ENCODE data around the gene SAMD3.
"Not testable (repeated sequence)": the region's sequence is repeated elsewhere in the genome, so short reads cannot be mapped to it uniquely, and the experiment has no call there.

Gene SAMD3

GRCh38 chr6:130212215-130212874 lies 10.4 kb downstream of the SAMD3 start:
- Histone ChIP-seq H3K27ac (ENCODE audit: low read depth, low read length) (no peak overlapping the region), H2AFZ (ENCODE audit: low read length, unreplicated experiment) (no peak overlapping the region), H3K27me3 (ENCODE audit: insufficient read depth, low read length) (peaks cover 3% of the 10 kb centered on the region; the same call in 1 of the 2 replicates), H3K4me1 (ENCODE audit: control insufficient read depth, insufficient read depth, low read length, unreplicated experiment) (no peaks in the 10 kb centered on the region), H3K4me3 (ENCODE audit: low read depth, low read length) (no peak overlapping the region), H3K79me2 (ENCODE audit: control insufficient read depth, insufficient read depth, low read length, unreplicated experiment) (no peaks in the 10 kb centered on the region), H3K36me3 (ENCODE audit: insufficient read depth, low read length) (no peaks in the 10 kb centered on the region)

- Histone ChIP-seq H3K4me3 (ENCODE audit: low read depth, low read length) (no peak overlapping the region), H2AFZ (ENCODE audit: low read length, unreplicated experiment) (no peak overlapping the region), H3K4me1 (ENCODE audit: control insufficient read depth, insufficient read depth, low read length, unreplicated experiment) (no peaks in the 10 kb centered on the region)
Measured at GRCh38 chr6:130211691-130212090, 11.1 kb downstream of the SAMD3 start.

GRCh38 chr6:130207979-130208649 lies 14.6 kb downstream of the SAMD3 start:
- no peak overlapping the region for H3K4me3 ChIP-seq (ENCODE audit: low read depth, low read length)
- no peak overlapping the region for H2AFZ ChIP-seq (ENCODE audit: low read length, unreplicated experiment)
- no peaks in the 10 kb centered on the region for H3K27me3 ChIP-seq (ENCODE audit: insufficient read depth, low read length)
- H3K27ac ChIP-seq (ENCODE audit: low read depth, low read length), result no peak overlapping the region
- no peaks in the 10 kb centered on the region for H3K79me2 ChIP-seq (ENCODE audit: control insufficient read depth, insufficient read depth, low read length, unreplicated experiment)
- H3K36me3 ChIP-seq (ENCODE audit: insufficient read depth, low read length), result no peaks in the 10 kb centered on the region
- H3K4me1 ChIP-seq (ENCODE audit: control insufficient read depth, insufficient read depth, low read length, unreplicated experiment), result no peaks in the 10 kb centered on the region

More at GRCh38 chr6:130211691-130212090, 11.1 kb downstream of the SAMD3 start:
- no peak overlapping the region for H3K27ac ChIP-seq (ENCODE audit: low read depth, low read length)
- H3K79me2 ChIP-seq (ENCODE audit: control insufficient read depth, insufficient read depth, low read length, unreplicated experiment), result no peaks in the 10 kb centered on the region
- H3K27me3 ChIP-seq (ENCODE audit: insufficient read depth, low read length), result peaks cover 3% of the 10 kb centered on the region; the same call in 1 of the 2 replicates
- no peaks in the 10 kb centered on the region for H3K36me3 ChIP-seq (ENCODE audit: insufficient read depth, low read length)

- Histone ChIP-seq H3K27me3 (ENCODE audit: insufficient read depth, low read length) (no peaks in the 10 kb centered on the region), H3K36me3 (ENCODE audit: insufficient read depth, low read length) (no peaks in the 10 kb centered on the region), H3K79me2 (ENCODE audit: control insufficient read depth, insufficient read depth, low read length, unreplicated experiment) (no peaks in the 10 kb centered on the region), H3K27ac (ENCODE audit: low read depth, low read length) (no peak overlapping the region), H3K4me1 (ENCODE audit: control insufficient read depth, insufficient read depth, low read length, unreplicated experiment) (no peaks in the 10 kb centered on the region), H3K4me3 (ENCODE audit: low read depth, low read length) (no peak overlapping the region), H2AFZ (ENCODE audit: low read length, unreplicated experiment) (no peak overlapping the region)
Measured at GRCh38 chr6:130206479-130206878, 16.3 kb downstream of the SAMD3 start.

- Histone ChIP-seq H3K27ac (ENCODE audit: low read depth, low read length) (no peak overlapping the region), H2AFZ (ENCODE audit: low read length, unreplicated experiment) (no peak overlapping the region), H3K4me3 (ENCODE audit: low read depth, low read length) (no peak overlapping the region), H3K36me3 (ENCODE audit: insufficient read depth, low read length) (no peaks in the 10 kb centered on the region), H3K79me2 (ENCODE audit: control insufficient read depth, insufficient read depth, low read length, unreplicated experiment) (no peaks in the 10 kb centered on the region), H3K4me1 (ENCODE audit: control insufficient read depth, insufficient read depth, low read length, unreplicated experiment) (no peaks in the 10 kb centered on the region), H3K27me3 (ENCODE audit: insufficient read depth, low read length) (no peaks in the 10 kb centered on the region)
Measured at GRCh38 chr6:130204322-130204721, 18.4 kb downstream of the SAMD3 start.

GRCh38 chr6:130203370-130203769 lies 19.4 kb downstream of the SAMD3 start:
- Histone ChIP-seq H3K27ac (ENCODE audit: low read depth, low read length) (no peak overlapping the region), H2AFZ (ENCODE audit: low read length, unreplicated experiment) (no peak overlapping the region), H3K79me2 (ENCODE audit: control insufficient read depth, insufficient read depth, low read length, unreplicated experiment) (no peaks in the 10 kb centered on the region), H3K36me3 (ENCODE audit: insufficient read depth, low read length) (no peaks in the 10 kb centered on the region), H3K4me1 (ENCODE audit: control insufficient read depth, insufficient read depth, low read length, unreplicated experiment) (no peaks in the 10 kb centered on the region), H3K27me3 (ENCODE audit: insufficient read depth, low read length) (no peaks in the 10 kb centered on the region), H3K4me3 (ENCODE audit: low read depth, low read length) (no peak overlapping the region)

- Histone ChIP-seq H3K4me1 (ENCODE audit: control insufficient read depth, insufficient read depth, low read length, unreplicated experiment) (no peaks in the 10 kb centered on the region), H2AFZ (ENCODE audit: low read length, unreplicated experiment) (no peak overlapping the region), H3K27me3 (ENCODE audit: insufficient read depth, low read length) (no peaks in the 10 kb centered on the region), H3K27ac (ENCODE audit: low read depth, low read length) (no peak overlapping the region), H3K79me2 (ENCODE audit: control insufficient read depth, insufficient read depth, low read length, unreplicated experiment) (no peaks in the 10 kb centered on the region), H3K4me3 (ENCODE audit: low read depth, low read length) (no peak overlapping the region), H3K36me3 (ENCODE audit: insufficient read depth, low read length) (no peaks in the 10 kb centered on the region)
Measured at GRCh38 chr6:130202782-130203181, 20.0 kb downstream of the SAMD3 start.

- no peaks in the 10 kb centered on the region for H3K27me3 ChIP-seq (ENCODE audit: insufficient read depth, low read length)
- H3K4me1 ChIP-seq (ENCODE audit: control insufficient read depth, insufficient read depth, low read length, unreplicated experiment), result no peaks in the 10 kb centered on the region
- no peak overlapping the region for H2AFZ ChIP-seq (ENCODE audit: low read length, unreplicated experiment)
- H3K4me3 ChIP-seq (ENCODE audit: low read depth, low read length), result no peak overlapping the region
- no peaks in the 10 kb centered on the region for H3K36me3 ChIP-seq (ENCODE audit: insufficient read depth, low read length)
- no peaks in the 10 kb centered on the region for H3K79me2 ChIP-seq (ENCODE audit: control insufficient read depth, insufficient read depth, low read length, unreplicated experiment)
- no peak overlapping the region for H3K27ac ChIP-seq (ENCODE audit: low read depth, low read length)
Measured at GRCh38 chr6:130200020-130200419, 22.7 kb downstream of the SAMD3 start.

- Histone ChIP-seq H3K36me3 (ENCODE audit: insufficient read depth, low read length) (no peaks in the 10 kb centered on the region), H3K4me1 (ENCODE audit: control insufficient read depth, insufficient read depth, low read length, unreplicated experiment) (no peaks in the 10 kb centered on the region), H2AFZ (ENCODE audit: low read length, unreplicated experiment) (no peak overlapping the region), H3K4me3 (ENCODE audit: low read depth, low read length) (no peak overlapping the region), H3K27ac (ENCODE audit: low read depth, low read length) (no peak overlapping the region), H3K79me2 (ENCODE audit: control insufficient read depth, insufficient read depth, low read length, unreplicated experiment) (no peaks in the 10 kb centered on the region), H3K27me3 (ENCODE audit: insufficient read depth, low read length) (no peaks in the 10 kb centered on the region)
Measured at GRCh38 chr6:130198483-130199035, 24.2 kb downstream of the SAMD3 start.

- not testable (repeated sequence) for H2AFZ ChIP-seq (ENCODE audit: low read length, unreplicated experiment); H3K4me3 ChIP-seq (ENCODE audit: low read depth, low read length); H3K27me3 ChIP-seq (ENCODE audit: insufficient read depth, low read length); H3K79me2 ChIP-seq (ENCODE audit: control insufficient read depth, insufficient read depth, low read length, unreplicated experiment); H3K4me1 ChIP-seq (ENCODE audit: control insufficient read depth, insufficient read depth, low read length, unreplicated experiment); H3K27ac ChIP-seq (ENCODE audit: low read depth, low read length); H3K36me3 ChIP-seq (ENCODE audit: insufficient read depth, low read length)
Measured at GRCh38 chr6:130197816-130198482, 24.8 kb downstream of the SAMD3 start.

All from ACC112 (cell line).